Left lung (tissue), 14 donors: ENCODE results near the gene MIB2. TPM values are rescaled to one million over a fixed set of nuclear protein-coding genes. Genes with fewer than 3 reads are reported as not detected.
A peak's percentile ranks its signal among the peaks of the same experiment; 100 is the strongest.

Source experiments
- ATAC-seq: fragments of 200-7000 bp; cut with Tn5 transposase; one replicate; pipeline ENCODE4 v1.9.1; 2020; ENCODE audit warnings: moderate library complexity
- DNase-seq, 4 donors: peaks; one replicate each; pipeline ENCODE4 v3.0.0-alpha.2; 2013 to 2020
- H3K27ac ChIP-seq, 2 donors: fragments of 200-600 bp; sonication (generic) in 1 of 2; one replicate each; pipeline versions ENCODE4 v1.5.0 to v1.8.0; 2020 to 2021
- H3K27me3 ChIP-seq, 2 donors: fragments of 200-600 bp; sonication (generic) in 1 of 2; one replicate each; pipeline versions ENCODE4 v1.5.0 to v1.8.0; 2020 to 2021
- H3K36me3 ChIP-seq, 2 donors: fragments of 200-600 bp; sonication (generic) in 1 of 2; one replicate each; pipeline versions ENCODE4 v1.5.0 to v1.8.0; 2020 to 2021
- H3K4me1 ChIP-seq, 2 donors: fragments of 200-600 bp; one replicate each; pipeline ENCODE4 v1.8.0; 2021
- H3K4me3 ChIP-seq, 2 donors: fragments of 200-600 bp; sonication (generic) in 1 of 2; one replicate each; pipeline versions ENCODE4 v1.5.0 to v1.8.0; 2020 to 2021; ENCODE audit warnings: mild to moderate bottlenecking in 1 of 2
- H3K9me3 ChIP-seq, 2 donors: fragments of 200-600 bp; sonication (generic) in 1 of 2; one replicate each; pipeline versions ENCODE4 v1.5.0 to v1.8.0; 2020 to 2021
- intact Hi-C, 2 donors: fragments of 100-400 bp; cut with DNase I; formaldehyde crosslinking; loops; one replicate each; pipeline versions ENCODE4 v1.11.2 to v1.14.2; 2022
- long read RNA-seq, 12 donors: library from polyadenylated mRNA in 2 of 12; unstranded in 2 of 12; transcript quantifications; one replicate each; pipeline ENCODE4 v2.0.0 and lab custom pipeline, GENCODE V29; 2019 to 2026
- polyA plus RNA-seq, 6 donors: library from polyadenylated mRNA; unstranded; fragments of 120-200 nt; gene quantifications; one replicate each; pipeline ENCODE4 v1.2.1, GENCODE V29; 2013; ENCODE audit not compliant: insufficient read length in 6 of 6
- total RNA-seq, 2 donors: library from RNA; stranded (reverse); fragmentation: NEBNext Ultra II Directional; extraction: Animal tissue kit (Norgen Biotek cat#: 25700); gene quantifications; one replicate each; pipeline ENCODE4 v1.2.1, GENCODE V29; 2021
- TF ChIP-seq, protein P1 (sequence below), 2 donors: fragments of 200-600 bp; sonication (generic) in 1 of 2; IDR thresholded peaks; one replicate each; pipeline versions ENCODE4 v1.5.0 to v1.8.0; 2021; ENCODE audit warnings: antibody characterized with exemption in 2 of 2
- donor health status: DM: no; HTN: yes; CAD: no.
- donor health status: DM: no; HTN: no; CAD: no.

The MIB2 gene
- total RNA-seq, result 10 to 100 TPM; 55.3 to 73.5 TPM
- 100 to 1,000 TPM in 1 of 6 donors, 10 to 100 TPM in 5; 43.2 to 118 (median 61.4) TPM for polyA plus RNA-seq
- long read RNA-seq, donor 1, partial matches to known transcripts, result 0 of 14 reads
- long read RNA-seq, donor 1, other reads (novel, unspliced or antisense), result 9 of 14 reads
- long read RNA-seq, donor 2, partial matches to known transcripts, result 0 of 2 reads
- long read RNA-seq, donor 2, other reads (novel, unspliced or antisense), result 0 of 2 reads
- long read RNA-seq, donor 3, partial matches to known transcripts, result 0 of 11 reads
- long read RNA-seq, donor 3, other reads (novel, unspliced or antisense), result 7 of 11 reads
- long read RNA-seq, donor 4, partial matches to known transcripts, result 7 of 16 reads
- long read RNA-seq, donor 4, other reads (novel, unspliced or antisense), result 5 of 16 reads
- long read RNA-seq, donor 5, partial matches to known transcripts, result 0 of 14 reads
- long read RNA-seq, donor 5, other reads (novel, unspliced or antisense), result 9 of 14 reads
- long read RNA-seq, donor 6, partial matches to known transcripts, result 10 of 15 reads
- long read RNA-seq, donor 6, other reads (novel, unspliced or antisense), result 5 of 15 reads
- long read RNA-seq, donor 7, partial matches to known transcripts, result 14 of 15 reads
- long read RNA-seq, donor 7, other reads (novel, unspliced or antisense), result 0 of 15 reads
- long read RNA-seq, donor 8, partial matches to known transcripts, result 23 of 45 reads
- long read RNA-seq, donor 8, other reads (novel, unspliced or antisense), result 18 of 45 reads
- long read RNA-seq, donor 9, result 0 reads
- long read RNA-seq, donor 10, partial matches to known transcripts, result 3 of 6 reads
- long read RNA-seq, donor 10, other reads (novel, unspliced or antisense), result 1 of 6 reads
- long read RNA-seq, donor 11, partial matches to known transcripts, result 0 of 1 reads
- long read RNA-seq, donor 11, other reads (novel, unspliced or antisense), result 0 of 1 reads
- long read RNA-seq, donor 12, partial matches to known transcripts, result 0 of 1 reads
- long read RNA-seq, donor 12, other reads (novel, unspliced or antisense), result 0 of 1 reads

DNA sequence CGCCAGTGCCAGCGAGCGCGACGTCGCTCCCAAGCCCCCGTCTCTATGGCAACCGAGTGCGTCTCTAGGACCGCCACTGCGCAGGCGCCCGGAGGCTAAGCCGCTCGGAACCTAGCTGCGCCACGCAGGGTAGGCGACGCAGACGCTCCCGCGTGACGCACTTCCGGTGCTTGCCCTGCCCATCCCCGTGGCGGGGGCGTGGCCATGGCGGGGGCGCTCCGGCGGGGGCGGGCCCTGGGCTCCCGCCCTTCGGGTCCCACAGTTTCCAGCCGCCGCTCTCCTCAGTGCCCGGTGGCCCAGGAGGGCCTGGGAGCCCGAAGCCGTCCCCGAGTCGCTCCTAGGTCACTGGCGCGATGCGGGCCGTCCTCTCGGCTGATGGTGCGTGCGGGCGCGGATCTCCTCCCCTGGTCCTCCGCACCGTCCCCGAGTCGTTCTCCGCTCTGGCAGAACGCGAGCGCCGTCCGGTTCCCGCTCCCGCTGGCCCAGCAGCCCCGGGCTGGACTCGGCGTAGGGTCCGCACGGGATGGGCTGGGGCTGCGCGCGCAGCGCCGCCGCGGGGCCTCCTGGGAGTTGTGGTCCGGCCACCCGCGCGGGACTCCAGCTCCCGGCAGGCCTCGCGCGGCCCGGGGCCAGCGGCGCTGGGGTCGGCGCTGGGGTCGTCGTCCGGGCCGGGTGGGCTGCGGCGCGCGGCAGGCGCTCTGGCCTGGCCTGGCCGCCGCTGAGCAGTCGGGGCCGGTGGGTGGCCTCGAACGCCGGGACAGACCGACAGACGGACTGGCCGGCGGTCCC, at the start of gene MIB2:
MIB2 (plus strand) TSS at position 245 of the 789 bp plus-strand sequence. CDS start 7,953 bp downstream, outside the sequence.
- ATAC-seq (peak; percentile 91), DNase-seq (peak; percentile 91 to 98 (median 98))
- Histone ChIP-seq H3K27ac (peak within 1 kb of the TSS; percentile 99), H3K27me3 (no peaks in the 10 kb centered on the region), H3K9me3 (no peaks in the 10 kb centered on the region), H3K4me1 (peaks cover 29 to 47% of the 10 kb centered on the region in 2 donors), H3K36me3 (peaks cover 0 to 8% of the 10 kb centered on the region in 2 donors), H3K4me3 (peak within 1 kb of the TSS; percentile 78 to 83)
- intact Hi-C loops, result no loop called here
- TF ChIP-seq, protein P1, sequence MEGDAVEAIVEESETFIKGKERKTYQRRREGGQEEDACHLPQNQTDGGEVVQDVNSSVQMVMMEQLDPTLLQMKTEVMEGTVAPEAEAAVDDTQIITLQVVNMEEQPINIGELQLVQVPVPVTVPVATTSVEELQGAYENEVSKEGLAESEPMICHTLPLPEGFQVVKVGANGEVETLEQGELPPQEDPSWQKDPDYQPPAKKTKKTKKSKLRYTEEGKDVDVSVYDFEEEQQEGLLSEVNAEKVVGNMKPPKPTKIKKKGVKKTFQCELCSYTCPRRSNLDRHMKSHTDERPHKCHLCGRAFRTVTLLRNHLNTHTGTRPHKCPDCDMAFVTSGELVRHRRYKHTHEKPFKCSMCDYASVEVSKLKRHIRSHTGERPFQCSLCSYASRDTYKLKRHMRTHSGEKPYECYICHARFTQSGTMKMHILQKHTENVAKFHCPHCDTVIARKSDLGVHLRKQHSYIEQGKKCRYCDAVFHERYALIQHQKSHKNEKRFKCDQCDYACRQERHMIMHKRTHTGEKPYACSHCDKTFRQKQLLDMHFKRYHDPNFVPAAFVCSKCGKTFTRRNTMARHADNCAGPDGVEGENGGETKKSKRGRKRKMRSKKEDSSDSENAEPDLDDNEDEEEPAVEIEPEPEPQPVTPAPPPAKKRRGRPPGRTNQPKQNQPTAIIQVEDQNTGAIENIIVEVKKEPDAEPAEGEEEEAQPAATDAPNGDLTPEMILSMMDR (IDR thresholded peaks at IDR 0.05), result no peak

DNA sequence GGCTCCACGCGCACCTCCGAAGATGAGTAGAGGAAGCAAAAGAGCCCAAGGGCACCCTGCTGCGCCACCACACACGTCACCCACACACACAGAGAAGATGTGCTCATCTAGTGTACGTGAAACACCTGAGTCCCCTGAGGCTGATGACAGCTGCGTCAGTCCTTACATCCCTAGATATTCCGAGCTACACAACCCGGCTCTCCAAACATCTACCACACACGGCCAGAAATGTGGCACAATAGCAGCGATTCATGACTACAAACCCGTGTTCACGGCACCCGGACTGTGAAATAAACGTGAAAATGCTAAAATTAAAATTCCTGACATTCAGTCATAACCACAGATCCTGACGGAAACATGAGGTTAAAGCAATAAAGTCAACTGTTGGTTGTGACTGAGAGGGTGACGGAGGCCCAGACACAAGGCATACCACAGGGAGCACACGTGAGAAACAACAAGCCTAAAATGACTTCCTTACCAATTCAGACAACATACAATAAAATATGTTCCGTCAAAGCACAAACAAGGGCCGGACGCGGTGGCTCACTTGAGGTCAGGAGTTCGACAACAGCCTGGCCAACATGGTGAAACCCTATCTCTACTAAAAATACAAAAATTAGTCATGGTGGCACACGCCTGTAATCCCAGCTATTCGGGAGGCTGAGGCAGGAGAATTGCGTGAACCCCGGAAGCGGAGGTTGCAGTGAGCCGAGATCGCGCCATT, 48.0 kb upstream of the MIB2 start:
- no peak overlapping the region for H3K4me3 ChIP-seq
- H3K36me3 ChIP-seq, result peaks cover 7 to 87% of the 10 kb centered on the region in 2 donors
- ATAC-seq, result no peak
- DNase-seq, result no peak
- no peak overlapping the region for H3K27ac ChIP-seq
- intact Hi-C loops, result no loop called here
- TF ChIP-seq, protein P1 (IDR thresholded peaks at IDR 0.05), result no peak
- H3K27me3 ChIP-seq, result no peaks in the 10 kb centered on the region
- H3K9me3 ChIP-seq, result no peaks in the 10 kb centered on the region
- H3K4me1 ChIP-seq, result peaks cover 0 to 51% of the 10 kb centered on the region in 2 donors

DNA sequence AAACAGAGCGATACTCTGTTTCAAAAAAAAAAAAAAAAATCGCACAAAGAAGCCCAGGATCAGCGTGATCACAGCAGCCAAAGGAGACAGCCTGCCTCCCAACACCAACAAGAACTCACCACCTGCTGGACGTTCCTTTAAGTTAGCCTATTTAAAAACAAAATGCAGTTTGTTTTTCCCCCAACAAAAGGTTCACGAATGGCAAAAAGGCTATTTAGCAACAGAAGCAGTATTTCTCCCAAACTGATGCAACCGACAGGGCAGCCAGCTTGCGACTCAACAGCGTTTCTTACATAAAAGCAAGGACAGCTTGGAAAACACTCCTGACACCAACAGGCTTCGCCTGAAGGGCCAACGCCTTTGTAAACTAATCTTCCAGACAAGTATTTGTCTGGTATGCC, 47.4 kb upstream of the MIB2 start:
- Histone ChIP-seq H3K27me3 (no peaks in the 10 kb centered on the region), H3K9me3 (no peaks in the 10 kb centered on the region), H3K27ac (no peak overlapping the region), H3K4me1 (peaks cover 0 to 57% of the 10 kb centered on the region in 2 donors), H3K4me3 (no peak overlapping the region), H3K36me3 (peaks cover 7 to 85% of the 10 kb centered on the region in 2 donors)
- DNase-seq (no peak), ATAC-seq (no peak)
- TF ChIP-seq, protein P1 (IDR thresholded peaks at IDR 0.05), result no peak
- intact Hi-C loops, result no loop called here

DNA sequence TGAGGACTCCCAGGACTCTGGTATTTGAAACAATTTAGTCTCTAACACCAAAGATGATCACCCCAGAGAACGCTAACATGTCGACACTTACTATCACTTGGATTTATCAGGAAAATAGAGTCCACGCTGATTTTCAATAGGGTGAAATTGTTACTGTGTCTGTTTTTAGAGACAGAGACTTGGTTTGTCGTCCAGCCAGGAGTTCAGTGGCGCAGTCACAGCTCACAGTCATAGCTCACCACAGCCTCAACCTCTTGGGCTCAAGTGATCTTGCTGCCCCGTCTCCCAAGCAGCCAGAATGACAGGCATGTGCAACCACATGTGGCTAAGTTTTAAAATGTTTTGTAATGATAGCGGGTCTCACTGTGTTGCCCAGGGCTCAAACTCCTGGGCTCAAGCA, 46.0 kb upstream of the MIB2 start:
- TF ChIP-seq, protein P1 (IDR thresholded peaks at IDR 0.05), result no peak
- peaks cover 2 to 68% of the 10 kb centered on the region in 2 donors for H3K4me1 ChIP-seq
- no peaks in the 10 kb centered on the region for H3K9me3 ChIP-seq
- DNase-seq, result no peak
- intact Hi-C loops, result no loop called here
- H3K27ac ChIP-seq, result no peak overlapping the region
- ATAC-seq, result no peak
- H3K4me3 ChIP-seq, result no peak overlapping the region
- no peaks in the 10 kb centered on the region for H3K27me3 ChIP-seq
- peaks cover 5 to 70% of the 10 kb centered on the region in 2 donors for H3K36me3 ChIP-seq
